Umbilical cord (tissue), 1 donor: ENCODE results near the gene MOSPD3. TPM values are rescaled to one million over a fixed set of nuclear protein-coding genes. Genes with fewer than 3 reads are reported as not detected.

ENCODE experiments used
- total RNA-seq: library from RNA; depleted of rRNA; stranded (reverse); fragments of >200 nt; gene quantifications from one replicate; pipeline ENCODE4 v1.2.3, GENCODE V29; 2014; ENCODE audit warnings: low replicate concordance; ENCODE audit not compliant: insufficient read depth

The MOSPD3 gene
- total RNA-seq, 1 donor from 2014 or later, result 7.2 TPM

Other genes with a start within 250 kb of the MOSPD3 start
- not detected for gene PILRA, start 239.1 kb upstream of the MOSPD3 start, total RNA-seq
- 11.8 TPM for gene ZCWPW1, start 183.8 kb upstream of the MOSPD3 start, total RNA-seq
- 20.9 TPM for gene MEPCE, start 182.7 kb upstream of the MOSPD3 start, total RNA-seq
- 0.96 TPM for gene PPP1R35, start 176.0 kb upstream of the MOSPD3 start, total RNA-seq
- not detected for gene SPACDR, start 148.3 kb upstream of the MOSPD3 start, total RNA-seq
- gene TSC22D4, start 133.3 kb upstream of the MOSPD3 start, total RNA-seq, result 18.1 TPM
- gene NYAP1, start 128.6 kb upstream of the MOSPD3 start, total RNA-seq, result 3.6 TPM
- gene AGFG2, start 73.3 kb upstream of the MOSPD3 start, total RNA-seq, result 6.3 TPM
- gene SAP25, start 38.6 kb upstream of the MOSPD3 start, total RNA-seq, result not detected
- 30.6 TPM for gene LRCH4, start 26.4 kb upstream of the MOSPD3 start, total RNA-seq
- not detected for gene FBXO24, start 26.2 kb upstream of the MOSPD3 start, total RNA-seq
- 101 TPM for gene PCOLCE, start 10.2 kb upstream of the MOSPD3 start, total RNA-seq
- 2.4 TPM for gene TFR2, start 29.0 kb downstream of the MOSPD3 start, total RNA-seq
- gene ACTL6B, start 43.9 kb downstream of the MOSPD3 start, total RNA-seq, result not detected
- 60.9 TPM for gene GNB2, start 61.2 kb downstream of the MOSPD3 start, total RNA-seq
- gene GIGYF1, start 81.7 kb downstream of the MOSPD3 start, total RNA-seq, result 14.9 TPM
- gene POP7, start 93.6 kb downstream of the MOSPD3 start, total RNA-seq, result 20.7 TPM
- gene EPO, start 107.9 kb downstream of the MOSPD3 start, total RNA-seq, result not detected
- gene ZAN, start 121.1 kb downstream of the MOSPD3 start, total RNA-seq, result not detected
- gene EPHB4, start 215.0 kb downstream of the MOSPD3 start, total RNA-seq, result 97.3 TPM
- 20.7 TPM for gene SLC12A9, start 240.2 kb downstream of the MOSPD3 start, total RNA-seq